WTC11 (cell line): ENCODE data around the gene CTSE. TPM values are rescaled to one million over a fixed set of nuclear protein-coding genes. Genes with fewer than 3 reads are reported as not detected.
"Not testable (repeated sequence)": the region's sequence is repeated elsewhere in the genome, so short reads cannot be mapped to it uniquely, and the experiment has no call there.

Source experiments
- ATAC-seq: fragments of 200-7000 bp; cut with Tn5 transposase; 2 replicates; pipeline ENCODE4 v1.10.0; 2021; ENCODE audit warnings: mild to moderate bottlenecking, moderate library complexity
- CTCF ChIA-PET: fragments of 300-600 bp; sonication (Branson Sonifier 250); formaldehyde crosslinking; loops from one replicate; lab custom pipeline; 2021; ENCODE audit warnings: antibody characterized with exemption; lab: Charles Lee
- POLR2A ChIA-PET: fragments of 350-600 bp; sonication (Branson Sonifier 250); formaldehyde crosslinking; loops from one replicate; lab custom pipeline; 2021; ENCODE audit warnings: antibody characterized with exemption; lab: Charles Lee
- DNase-seq: peaks from one replicate; pipeline ENCODE4 v3.0.0; 2021; ENCODE audit warnings: low spot score
- H3K27ac Mint-ChIP-seq: 2 replicates; pipeline ENCODE4 v1.8.0; 2021; ENCODE audit warnings: mixed read lengths
- H3K27me3 Mint-ChIP-seq: 2 replicates; pipeline ENCODE4 v1.8.0; 2021; ENCODE audit warnings: low read depth, mild to moderate bottlenecking, moderate library complexity, mixed read lengths
- H3K36me3 Mint-ChIP-seq: 2 replicates; pipeline ENCODE4 v1.8.0; 2021; ENCODE audit warnings: mixed read lengths
- H3K4me1 Mint-ChIP-seq: 2 replicates; pipeline ENCODE4 v1.8.0; 2022; ENCODE audit warnings: mixed read lengths
- H3K4me3 Mint-ChIP-seq: 2 replicates; pipeline ENCODE4 v1.8.0; 2021; ENCODE audit warnings: mild to moderate bottlenecking, moderate library complexity, mixed read lengths
- H3K9me3 Mint-ChIP-seq: 2 replicates; pipeline ENCODE4 v1.8.0; 2021; ENCODE audit warnings: mixed read lengths
- AFF4 ChIP-seq: sonication (generic); formaldehyde crosslinking; IDR thresholded peaks from 2 replicates; pipeline ENCODE4 v1.8.1; 2023; ENCODE audit warnings: mild to moderate bottlenecking, missing genetic modification reagents, borderline replicate concordance
- CREB1 ChIP-seq: sonication (generic); formaldehyde crosslinking; IDR thresholded peaks from 2 replicates; pipeline ENCODE4 v1.8.0; 2023; ENCODE audit warnings: mild to moderate bottlenecking, missing genetic modification reagents
- ERG ChIP-seq: fragments of 250-450 bp; sonication (Bioruptor Pico); IDR thresholded peaks from 2 replicates; pipeline ENCODE4 v1.8.0; 2021; ENCODE audit warnings: mild to moderate bottlenecking
- FOXK1 ChIP-seq: sonication (generic); formaldehyde crosslinking; IDR thresholded peaks from 2 replicates; pipeline ENCODE4 v1.8.0; 2022; ENCODE audit warnings: mild to moderate bottlenecking, moderate library complexity, missing genetic modification reagents
- FOXP1 ChIP-seq: sonication (generic); formaldehyde crosslinking; IDR thresholded peaks from 2 replicates; pipeline ENCODE4 v1.8.0; 2022; ENCODE audit warnings: missing genetic modification reagents, mild to moderate bottlenecking, moderate library complexity, borderline replicate concordance
- IRF1 ChIP-seq: sonication (generic); formaldehyde crosslinking; IDR thresholded peaks from 2 replicates; pipeline ENCODE4 v1.8.0; 2023; ENCODE audit warnings: missing genetic modification reagents
- IRF2 ChIP-seq: sonication (generic); formaldehyde crosslinking; IDR thresholded peaks from 2 replicates; pipeline ENCODE4 v1.8.0; 2022; ENCODE audit warnings: low read depth, missing genetic modification reagents, borderline replicate concordance
- KAT7 ChIP-seq: sonication (generic); formaldehyde crosslinking; IDR thresholded peaks from 2 replicates; pipeline ENCODE4 v1.8.1; 2023; ENCODE audit warnings: missing genetic modification reagents, mild to moderate bottlenecking, borderline replicate concordance
- RORB ChIP-seq: fragments of 250-450 bp; sonication (Bioruptor Pico); IDR thresholded peaks from 2 replicates; pipeline ENCODE4 v1.9.0; 2021; ENCODE audit warnings: mild to moderate bottlenecking
- SMAD3 ChIP-seq: sonication (generic); formaldehyde crosslinking; IDR thresholded peaks from 2 replicates; pipeline ENCODE4 v1.8.0; 2022; ENCODE audit warnings: missing genetic modification reagents, mild to moderate bottlenecking, borderline replicate concordance
- SOX15 ChIP-seq: fragments of 250-450 bp; sonication (Bioruptor Pico); IDR thresholded peaks from 2 replicates; pipeline ENCODE4 v1.9.0; 2021; ENCODE audit warnings: mild to moderate bottlenecking
- ZBTB21 ChIP-seq: sonication (generic); formaldehyde crosslinking; IDR thresholded peaks from 2 replicates; pipeline ENCODE4 v1.8.1; 2023; ENCODE audit warnings: mild to moderate bottlenecking, missing genetic modification reagents, borderline replicate concordance
- total RNA-seq: library from RNA; stranded (reverse); gene quantifications from 3 replicates; pipeline ENCODE4 v1.2.3, GENCODE V29; 2021
- TF ChIP-seq, protein P1 (sequence below): sonication (generic); formaldehyde crosslinking; IDR thresholded peaks from 2 replicates; pipeline ENCODE4 v1.8.1; 2022; ENCODE audit warnings: missing genetic modification reagents, borderline replicate concordance
- TF ChIP-seq, protein P2 (sequence below): sonication (generic); formaldehyde crosslinking; IDR thresholded peaks from 2 replicates; pipeline ENCODE4 v1.8.1; 2022; ENCODE audit warnings: mild to moderate bottlenecking, missing genetic modification reagents, moderate library complexity, borderline replicate concordance

The CTSE gene
- total RNA-seq, 1 experiment from 2014 or later, result 0.17 TPM

DNA sequence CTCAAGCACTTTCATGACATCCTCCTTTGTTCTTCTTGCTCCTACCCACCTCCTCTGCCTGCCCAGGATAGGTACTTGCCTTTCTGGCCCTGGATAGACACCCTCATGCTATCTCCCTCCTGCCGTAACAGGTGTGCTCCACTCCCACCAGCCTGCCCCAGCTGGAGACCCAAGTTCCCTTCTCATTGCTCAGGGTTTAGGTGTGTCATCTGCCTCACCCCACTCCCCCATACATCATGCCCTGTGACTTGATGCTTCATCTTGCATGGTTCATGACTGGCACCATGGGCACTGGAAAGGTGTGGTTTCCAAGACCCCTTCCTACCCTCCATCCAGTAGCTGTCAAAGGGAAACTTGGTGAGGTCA is 35.2 kb upstream of the CTSE start:
- Mint-ChIP-seq H3K4me1 (no peaks in the 10 kb centered on the region), H3K4me3 (no peak overlapping the region), H3K27me3 (peaks cover 4% of the 10 kb centered on the region), H3K36me3 (peaks cover 9% of the 10 kb centered on the region), H3K27ac (no peak overlapping the region), H3K9me3 (peaks cover 11% of the 10 kb centered on the region)
- ChIA-PET POLR2A (interaction anchor here (0.6 kb wide), 1 partner anchor 23 kb away, joined by 3 read pairs; no protein-coding TSS in a partner anchor), CTCF (no interaction called here)
- ATAC-seq (no peak), DNase-seq (no peak)
- TF ChIP-seq, protein P1, sequence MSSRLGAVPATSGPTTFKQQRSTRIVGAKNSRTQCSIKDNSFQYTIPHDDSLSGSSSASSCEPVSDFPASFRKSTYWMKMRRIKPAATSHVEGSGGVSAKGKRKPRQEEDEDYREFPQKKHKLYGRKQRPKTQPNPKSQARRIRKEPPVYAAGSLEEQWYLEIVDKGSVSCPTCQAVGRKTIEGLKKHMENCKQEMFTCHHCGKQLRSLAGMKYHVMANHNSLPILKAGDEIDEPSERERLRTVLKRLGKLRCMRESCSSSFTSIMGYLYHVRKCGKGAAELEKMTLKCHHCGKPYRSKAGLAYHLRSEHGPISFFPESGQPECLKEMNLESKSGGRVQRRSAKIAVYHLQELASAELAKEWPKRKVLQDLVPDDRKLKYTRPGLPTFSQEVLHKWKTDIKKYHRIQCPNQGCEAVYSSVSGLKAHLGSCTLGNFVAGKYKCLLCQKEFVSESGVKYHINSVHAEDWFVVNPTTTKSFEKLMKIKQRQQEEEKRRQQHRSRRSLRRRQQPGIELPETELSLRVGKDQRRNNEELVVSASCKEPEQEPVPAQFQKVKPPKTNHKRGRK, result no peak
- TF ChIP-seq SMAD3 (CRISPR knock-in tag), result no peak
- TF ChIP-seq, protein P2, sequence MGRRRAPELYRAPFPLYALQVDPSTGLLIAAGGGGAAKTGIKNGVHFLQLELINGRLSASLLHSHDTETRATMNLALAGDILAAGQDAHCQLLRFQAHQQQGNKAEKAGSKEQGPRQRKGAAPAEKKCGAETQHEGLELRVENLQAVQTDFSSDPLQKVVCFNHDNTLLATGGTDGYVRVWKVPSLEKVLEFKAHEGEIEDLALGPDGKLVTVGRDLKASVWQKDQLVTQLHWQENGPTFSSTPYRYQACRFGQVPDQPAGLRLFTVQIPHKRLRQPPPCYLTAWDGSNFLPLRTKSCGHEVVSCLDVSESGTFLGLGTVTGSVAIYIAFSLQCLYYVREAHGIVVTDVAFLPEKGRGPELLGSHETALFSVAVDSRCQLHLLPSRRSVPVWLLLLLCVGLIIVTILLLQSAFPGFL, result no peak
- no peak for TF ChIP-seq FOXP1 (CRISPR knock-in tag)
- no peak for TF ChIP-seq KAT7
- no peak for TF ChIP-seq ZBTB21 (CRISPR knock-in tag)
- no peak for TF ChIP-seq IRF2 (CRISPR knock-in tag)
- TF ChIP-seq FOXK1 (CRISPR knock-in tag), result no peak
- no peak for TF ChIP-seq SOX15 (CRISPR knock-in tag)
- no peak for TF ChIP-seq IRF1 (CRISPR knock-in tag)
- no peak for TF ChIP-seq RORB (CRISPR knock-in tag)
- TF ChIP-seq ERG (CRISPR knock-in tag), result no peak
- no peak for TF ChIP-seq AFF4 (CRISPR knock-in tag)
- no peak for TF ChIP-seq CREB1 (CRISPR knock-in tag)

DNA sequence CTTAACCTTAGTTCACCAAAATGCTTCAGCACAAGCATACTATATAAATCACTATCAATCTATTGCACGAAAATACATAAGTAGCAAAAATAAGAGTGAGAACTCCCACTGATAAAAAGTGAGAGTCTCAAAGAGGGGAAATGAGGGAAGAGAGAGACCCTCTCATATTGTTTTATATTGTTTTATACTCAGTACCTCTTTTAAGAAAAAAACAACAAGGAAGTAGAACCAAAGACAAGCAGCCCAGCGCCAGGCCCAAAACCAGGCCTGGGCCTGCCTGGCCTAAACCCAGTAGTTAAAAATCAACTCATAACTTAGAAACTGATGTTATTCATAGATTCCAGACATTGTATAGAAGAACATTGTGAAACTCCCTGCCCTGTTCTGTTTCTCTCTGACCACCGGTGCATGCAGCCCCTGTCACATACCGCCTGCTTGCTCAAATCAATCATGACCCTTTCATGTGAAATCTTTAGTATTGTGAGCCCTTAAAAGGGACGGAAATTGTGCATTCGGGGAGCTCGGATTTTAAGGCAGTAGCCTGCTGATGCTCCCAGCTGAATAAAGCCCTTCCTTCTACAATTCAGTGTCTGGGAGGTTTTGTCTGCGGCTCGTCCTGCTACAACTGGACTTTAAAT is 34.7 kb upstream of the CTSE start:
- DNase-seq, H3K27me3 Mint-ChIP-seq, H3K27ac Mint-ChIP-seq, CTCF ChIA-PET, H3K4me1 Mint-ChIP-seq, H3K4me3 Mint-ChIP-seq, H3K36me3 Mint-ChIP-seq, ATAC-seq: not testable (repeated sequence)
- POLR2A ChIA-PET, result interaction anchor here (0.6 kb wide), 1 partner anchor 22 kb away, joined by 3 read pairs; no protein-coding TSS in a partner anchor
- H3K9me3 Mint-ChIP-seq, result peaks cover 13% of the 10 kb centered on the region

- H3K4me1 Mint-ChIP-seq, ATAC-seq, POLR2A ChIA-PET, H3K36me3 Mint-ChIP-seq, H3K27ac Mint-ChIP-seq, DNase-seq, H3K4me3 Mint-ChIP-seq, H3K27me3 Mint-ChIP-seq: not testable (repeated sequence)
- peaks cover 12% of the 10 kb centered on the region for H3K9me3 Mint-ChIP-seq
- CTCF ChIA-PET, result interaction anchor here (0.6 to 1.5 kb wide), 2 partner anchors 51 to 79 kb away, joined by 3 to 6 read pairs; no protein-coding TSS in a partner anchor
These were observed 32.1 kb upstream of the CTSE start for GRCh38 chr1:206055639-206056323.

- H3K27me3 Mint-ChIP-seq, POLR2A ChIA-PET, DNase-seq, H3K27ac Mint-ChIP-seq, H3K4me1 Mint-ChIP-seq, ATAC-seq, H3K4me3 Mint-ChIP-seq, H3K36me3 Mint-ChIP-seq: not testable (repeated sequence)
- peaks cover 13% of the 10 kb centered on the region for H3K9me3 Mint-ChIP-seq
- CTCF ChIA-PET, result interaction anchor here (1.5 kb wide), 1 partner anchor 78 kb away, joined by 6 read pairs; no protein-coding TSS in a partner anchor
These were observed 31.5 kb upstream of the CTSE start for GRCh38 chr1:206055069-206055625.

DNA sequence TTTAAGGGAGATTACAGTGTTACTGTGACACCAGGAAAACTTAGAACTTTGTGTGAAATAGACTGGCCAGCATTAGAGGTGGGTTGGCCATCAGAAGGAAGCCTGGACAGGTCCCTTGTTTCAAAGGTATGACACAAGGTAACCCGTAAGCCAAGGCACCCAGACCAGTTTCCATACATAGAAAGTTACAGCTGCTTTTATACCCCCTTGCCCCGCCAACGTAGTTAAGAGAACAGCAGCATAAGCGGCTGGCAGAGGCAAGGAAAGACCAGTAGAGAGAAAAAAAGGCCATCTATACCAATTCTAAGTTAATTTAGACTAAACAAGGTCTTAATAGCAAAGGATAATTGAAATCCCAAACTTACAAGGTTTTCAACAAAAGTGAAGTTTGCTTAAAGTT is 29.9 kb upstream of the CTSE start:
- H3K27me3 Mint-ChIP-seq, H3K4me1 Mint-ChIP-seq, CTCF ChIA-PET, H3K36me3 Mint-ChIP-seq, H3K4me3 Mint-ChIP-seq, POLR2A ChIA-PET, H3K27ac Mint-ChIP-seq, ATAC-seq, DNase-seq: not testable (repeated sequence)
- H3K9me3 Mint-ChIP-seq, result peaks cover 13% of the 10 kb centered on the region
